Limb (tissue), 2 donors: Measurements from ENCODE around the gene EMC8.
A peak's percentile ranks its signal among the peaks of the same experiment; 100 is the strongest.
"Not testable (repeated sequence)": the region's sequence is repeated elsewhere in the genome, so short reads cannot be mapped to it uniquely, and the experiment has no call there.

Experiments
- DNase-seq, 2 donors: peaks; one replicate each; pipeline ENCODE4 v3.0.0-alpha.2; 2016; ENCODE audit errors: extremely low spot score in 2 of 2

Gene EMC8

GRCh38 chr16:85799497-85800320 is at the start of gene EMC8, which contains the start of gene COX4I1:
Gene EMC8 (minus strand): TSS chr16:85799544. CDS start chr16:85799295, 249 bp downstream.
Gene COX4I1 (plus strand): TSS chr16:85799695. CDS start chr16:85801206, 1,511 bp downstream.
- DNase-seq: peak; percentile 92 to 95

DNA sequence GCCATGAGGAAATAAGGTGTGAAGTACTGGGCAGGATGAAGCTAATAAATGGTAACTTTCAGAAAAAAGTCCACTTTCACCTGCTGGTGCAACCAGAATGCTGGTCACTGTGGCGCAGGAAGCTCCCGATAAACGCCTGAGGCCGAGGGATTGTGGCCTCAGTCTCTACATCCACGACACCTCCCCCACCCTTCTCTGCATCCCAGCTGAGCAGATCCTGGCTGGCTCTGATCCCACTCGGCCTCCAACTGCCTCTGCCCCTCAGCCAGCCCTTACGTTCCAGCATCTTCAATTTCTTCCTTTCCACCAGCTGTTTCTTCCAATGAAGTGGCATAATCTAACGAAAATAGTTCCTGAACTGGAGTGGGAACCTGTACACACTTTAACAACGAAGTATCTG is 49.6 kb upstream of the EMC8 start:
- DNase-seq: no peak

GRCh38 chr16:85847681-85848601 is 48.6 kb upstream of the EMC8 start:
- no peak for DNase-seq

GRCh38 chr16:85847036-85847435 is 47.7 kb upstream of the EMC8 start:
- no peak for DNase-seq

- no peak for DNase-seq
Measured at GRCh38 chr16:85846461-85846860, 47.1 kb upstream of the EMC8 start.

DNA sequence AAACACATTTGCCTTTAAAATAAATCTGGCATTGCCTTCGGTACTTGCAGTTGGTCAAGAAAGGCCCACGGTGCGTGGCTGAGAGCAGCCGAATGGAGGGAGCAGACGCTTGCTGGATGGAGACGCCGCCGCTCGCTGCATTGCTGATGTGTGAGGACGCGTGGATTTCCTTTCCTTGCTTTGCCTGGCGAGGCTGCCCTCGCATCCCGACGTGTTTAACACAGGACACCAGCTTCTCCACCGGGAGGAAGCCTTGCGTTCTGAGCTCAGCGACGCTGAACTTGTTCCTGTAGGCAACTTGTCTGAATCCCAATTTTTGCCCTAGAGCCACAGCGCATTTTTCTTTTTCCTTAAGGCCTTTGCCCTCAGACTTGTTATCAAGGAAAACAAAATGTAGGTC is 45.9 kb upstream of the EMC8 start:
- no peak for DNase-seq

- no peak for DNase-seq
Measured at GRCh38 chr16:85844786-85845185, 45.4 kb upstream of the EMC8 start.

GRCh38 chr16:85844169-85844481 is 44.8 kb upstream of the EMC8 start:
- no peak for DNase-seq

DNA sequence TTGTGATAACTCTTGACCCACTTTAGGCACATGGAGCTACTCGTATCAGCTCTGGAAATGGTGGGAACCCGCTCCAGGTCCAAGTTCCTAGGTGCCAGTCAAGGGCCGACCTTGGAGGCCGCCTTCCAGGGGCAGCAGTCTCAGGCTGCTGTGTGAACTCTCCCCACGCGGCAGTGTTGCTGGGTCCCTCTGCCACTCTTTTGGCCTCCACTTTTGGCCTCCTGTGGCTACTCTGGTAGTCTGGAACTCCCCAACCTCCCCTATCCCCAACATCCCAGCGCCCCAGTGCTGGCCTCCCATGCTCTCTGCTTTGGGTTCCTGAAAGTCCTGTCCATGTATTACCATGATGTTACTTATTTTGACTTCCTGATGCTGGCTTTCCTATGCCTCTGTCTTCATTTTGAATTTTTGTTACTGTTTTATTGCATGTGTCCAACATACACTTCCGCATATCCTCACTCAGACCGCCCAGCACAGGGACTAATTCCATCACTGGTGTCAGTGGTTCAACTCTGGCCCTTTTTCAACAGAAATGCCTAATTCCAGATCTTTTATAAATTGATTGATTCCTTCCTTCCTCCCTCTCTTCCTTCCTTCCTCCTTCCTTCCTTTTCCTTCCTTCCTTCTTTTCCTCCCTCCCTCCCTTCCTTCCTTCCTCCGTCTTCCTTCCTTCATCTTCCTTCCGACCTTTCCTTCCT is 44.3 kb upstream of the EMC8 start:
- DNase-seq: no peak

DNA sequence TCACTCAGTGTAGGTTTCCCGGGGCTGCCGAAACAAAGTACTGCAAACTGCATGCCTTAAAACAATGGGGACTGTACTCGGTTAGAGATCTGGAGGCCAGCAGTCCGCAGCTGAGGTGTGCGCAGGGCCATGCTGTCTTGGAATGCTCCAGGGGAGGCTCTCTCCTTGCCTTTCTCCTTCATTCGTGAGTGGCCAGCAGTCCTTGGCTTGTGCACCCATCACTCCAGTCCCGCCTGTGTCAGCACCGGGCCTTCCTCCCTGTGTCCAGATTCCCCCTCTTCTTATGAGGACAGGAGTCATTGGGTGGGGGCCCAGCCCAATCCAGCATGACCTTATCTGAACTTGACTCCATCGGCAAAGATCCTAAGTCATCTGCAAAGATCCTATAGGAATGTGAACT is 43.5 kb upstream of the EMC8 start:
- no peak for DNase-seq

DNA sequence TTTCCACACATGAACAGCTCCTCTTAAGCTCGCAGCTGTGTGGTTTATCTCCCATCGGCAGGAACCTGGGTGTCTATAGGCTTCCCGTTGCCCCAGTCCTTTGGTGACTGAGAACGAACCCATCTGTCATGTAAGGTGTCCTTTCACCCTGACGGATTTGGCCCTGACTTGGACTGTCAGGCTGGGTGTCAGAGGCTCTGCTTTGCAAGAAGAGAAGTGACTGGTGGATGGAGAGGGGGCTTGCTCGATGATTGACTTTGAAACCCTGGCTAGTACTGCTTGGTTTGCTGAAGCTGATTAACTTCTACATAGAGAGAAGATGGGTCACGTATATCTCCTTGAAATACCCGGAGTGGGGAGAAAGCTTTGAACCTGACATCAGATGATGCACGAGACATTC is 43.1 kb upstream of the EMC8 start:
- no peak for DNase-seq

GRCh38 chr16:85840801-85841200 is 41.5 kb upstream of the EMC8 start:
- no peak for DNase-seq

DNA sequence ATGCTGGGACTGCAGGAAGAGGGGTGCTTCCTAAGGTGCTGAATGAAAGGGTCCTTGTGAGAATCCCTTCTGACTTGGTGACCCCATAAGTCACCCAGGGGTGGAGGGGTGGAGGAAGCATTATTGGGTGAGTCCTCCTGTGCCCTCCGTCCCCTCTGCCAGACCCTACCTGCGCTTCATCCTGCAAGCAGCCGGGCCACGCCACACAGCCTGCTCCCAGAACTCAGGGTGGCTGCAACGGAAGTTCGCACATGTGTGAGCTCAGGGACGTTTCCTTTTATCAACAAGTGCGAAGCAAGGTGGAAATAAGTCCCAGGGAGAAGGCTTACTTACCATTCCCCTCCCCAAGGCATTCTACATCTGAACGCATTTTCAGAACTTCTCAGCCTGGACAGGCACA is 41.1 kb upstream of the EMC8 start:
- DNase-seq: no peak

GRCh38 chr16:85839681-85840240 is 40.4 kb upstream of the EMC8 start:
- DNase-seq: no peak

- no peak for DNase-seq
Measured at GRCh38 chr16:85838876-85839585, 39.7 kb upstream of the EMC8 start.

DNA sequence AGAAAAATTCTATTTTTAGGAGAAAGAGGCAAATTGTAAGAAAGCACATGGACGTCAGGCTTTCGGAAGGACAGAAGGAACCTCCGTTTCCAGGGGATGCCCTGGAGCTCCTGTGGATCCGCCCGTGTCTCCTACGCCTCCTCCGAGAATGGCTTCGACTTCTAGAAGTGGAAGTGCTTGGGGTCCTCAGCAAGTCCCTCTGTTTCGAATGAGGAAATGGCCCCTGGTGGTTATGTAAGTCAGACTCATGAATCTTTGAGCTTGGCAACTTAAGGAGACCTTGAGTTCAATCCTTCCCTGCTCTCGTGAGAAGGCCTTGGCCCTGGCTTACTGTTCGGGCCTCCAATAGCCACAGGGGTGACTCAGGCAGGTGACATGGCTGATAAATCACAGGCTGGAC is 39.0 kb upstream of the EMC8 start:
- no peak for DNase-seq

GRCh38 chr16:85837654-85838053 is 38.3 kb upstream of the EMC8 start:
- DNase-seq: not testable (repeated sequence)

DNA sequence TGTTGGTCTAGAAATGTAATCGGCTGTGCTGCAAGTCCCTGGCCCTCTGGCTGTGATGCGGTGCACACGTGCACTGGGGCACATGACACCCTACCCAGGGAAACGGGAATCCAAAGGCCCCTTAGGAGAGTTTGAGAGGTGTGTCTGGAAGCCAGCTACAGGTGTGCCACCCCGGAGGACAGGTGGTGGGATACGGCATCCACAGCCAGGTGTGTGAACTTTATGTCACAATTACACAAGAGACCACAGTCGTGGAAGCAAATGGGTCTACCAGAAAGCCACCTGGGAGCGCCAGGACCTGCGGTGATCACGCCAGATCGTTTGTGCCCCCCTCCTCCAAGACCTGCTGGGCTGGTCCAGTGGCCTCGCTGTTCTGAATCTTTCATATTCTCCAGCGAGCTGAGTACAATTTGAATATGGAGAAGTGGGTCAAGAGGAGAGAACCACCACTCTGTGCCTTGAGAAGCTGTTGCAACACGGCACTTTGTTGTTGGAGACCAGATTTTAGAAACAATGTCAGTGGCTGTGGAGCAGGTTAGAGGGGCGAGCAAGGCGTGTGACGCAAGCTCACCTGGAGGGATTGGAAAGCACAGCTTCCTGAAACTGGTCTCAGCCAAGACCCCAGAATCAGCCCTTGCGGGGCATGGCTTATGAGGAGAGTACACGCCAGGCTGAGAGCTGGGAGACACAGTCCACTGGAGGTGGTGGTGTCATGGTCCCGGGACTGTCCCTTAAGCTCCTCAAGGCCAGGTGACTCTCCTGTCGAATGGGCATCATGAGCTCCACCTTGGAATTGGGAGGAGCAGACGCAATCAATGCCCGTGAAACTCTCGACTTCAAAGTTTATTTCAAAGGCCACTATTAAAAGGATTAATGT is 37.6 kb upstream of the EMC8 start:
- no peak for DNase-seq

DNA sequence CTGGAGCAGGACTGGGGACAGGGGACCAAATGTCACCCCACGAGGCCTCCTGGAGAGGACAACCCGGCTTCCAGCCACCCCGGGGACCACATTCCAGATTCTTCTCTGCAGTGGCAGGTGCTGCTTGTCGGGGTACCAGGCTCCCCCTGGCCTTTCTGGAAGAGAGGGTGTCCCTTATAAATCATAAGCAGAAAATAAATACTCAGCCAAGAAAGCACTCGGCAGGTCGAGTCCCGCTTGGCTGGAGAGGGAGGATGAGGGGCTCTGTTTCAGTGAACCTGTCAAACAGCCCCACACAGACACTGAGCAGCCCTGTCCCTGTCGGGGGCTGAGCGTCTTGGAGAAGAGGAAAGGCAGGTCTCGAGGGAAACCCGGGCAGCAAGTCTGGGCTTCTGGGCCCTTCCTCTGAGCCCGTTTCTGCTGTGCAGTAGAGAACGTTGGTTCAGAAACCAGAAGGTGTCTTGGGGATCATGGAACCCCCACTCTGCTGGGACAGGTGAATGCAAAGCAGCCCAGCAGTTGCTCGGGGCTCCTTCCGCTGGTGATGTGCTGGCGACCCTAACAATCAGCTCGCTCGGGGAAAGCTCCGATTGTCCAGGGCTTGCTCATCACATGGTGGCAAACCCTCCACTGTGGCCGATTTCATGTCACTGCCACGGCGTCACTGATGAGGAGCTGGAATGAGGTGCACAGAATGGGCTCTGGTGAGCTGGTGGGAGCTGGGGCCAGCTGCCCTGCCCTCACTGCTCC is 36.8 kb upstream of the EMC8 start:
- DNase-seq: no peak
